GM23338 (cell line): Measurements from ENCODE around the gene POLR3E. TPM values are rescaled to one million over a fixed set of nuclear protein-coding genes. Genes with fewer than 3 reads are reported as not detected.

Experiments used
- ATAC-seq: fragments of 200-7000 bp; cut with Tn5 transposase; 3 replicates; pipeline ENCODE4 v1.9.1; 2020
- DNase-seq: peaks from one replicate; pipeline ENCODE4 v3.0.0-alpha.2; 2015; ENCODE audit warnings: low spot score
- H2AFZ ChIP-seq: fragments of 200-600 bp; sonication (generic); 2 replicates; pipeline ENCODE4 v1.8.0; 2016; ENCODE audit warnings: antibody characterized with exemption, mild to moderate bottlenecking, moderate library complexity
- H3F3A ChIP-seq: fragments of 200-600 bp; sonication (generic); replicated peaks from 2 replicates; pipeline ENCODE4 v1.8.0; 2017; ENCODE audit warnings: antibody characterized with exemption, mixed run types, low read depth
- H3K27ac ChIP-seq: fragments of 200-600 bp; sonication (generic); 2 replicates; pipeline ENCODE4 v1.6.1; 2016; ENCODE audit warnings: low read depth
- H3K27me3 ChIP-seq: fragments of 200-600 bp; sonication (generic); 2 replicates; pipeline ENCODE4 v1.8.0; 2016; ENCODE audit warnings: mild to moderate bottlenecking, mixed run types, moderate library complexity; ENCODE audit not compliant: insufficient read depth
- H3K36me3 ChIP-seq: fragments of 200-600 bp; sonication (generic); 2 replicates; pipeline ENCODE4 v1.8.0; 2016; ENCODE audit warnings: mild to moderate bottlenecking; ENCODE audit not compliant: insufficient read depth
- H3K4me1 ChIP-seq: fragments of 200-600 bp; sonication (generic); 2 replicates; pipeline ENCODE4 v1.8.0; 2016; ENCODE audit warnings: mild to moderate bottlenecking, moderate library complexity; ENCODE audit not compliant: insufficient read depth
- H3K4me2 ChIP-seq: fragments of 200-600 bp; sonication (generic); 2 replicates; pipeline ENCODE4 v1.7.1; 2017; ENCODE audit warnings: mixed run types
- H3K4me3 ChIP-seq: fragments of 200-600 bp; sonication (generic); 2 replicates; pipeline ENCODE4 v1.6.1; 2016; ENCODE audit warnings: mixed run types
- H3K79me2 ChIP-seq: fragments of 200-600 bp; sonication (generic); replicated peaks from 2 replicates; pipeline ENCODE4 v1.8.0; 2017; ENCODE audit warnings: mild to moderate bottlenecking; ENCODE audit not compliant: insufficient read depth
- H3K9me2 ChIP-seq: fragments of 200-600 bp; sonication (generic); 2 replicates; pipeline ENCODE4 v1.8.0; 2017; ENCODE audit not compliant: insufficient read depth
- H4K20me1 ChIP-seq: fragments of 200-600 bp; sonication (generic); replicated peaks from 2 replicates; pipeline ENCODE4 v1.8.0; 2017; ENCODE audit warnings: mild to moderate bottlenecking; ENCODE audit not compliant: insufficient read depth
- H3K27ac Mint-ChIP-seq: 2 replicates; pipeline ENCODE4 v1.8.0; 2020; ENCODE audit warnings: inconsistent platforms, mild to moderate bottlenecking, moderate library complexity, mixed read lengths
- H3K27me3 Mint-ChIP-seq: 3 replicates; pipeline ENCODE4 v1.8.0; 2022; ENCODE audit warnings: low read depth, mild to moderate bottlenecking, moderate library complexity, mixed read lengths, inconsistent platforms; ENCODE audit not compliant: insufficient read depth, poor library complexity
- H3K36me3 Mint-ChIP-seq: 3 replicates; pipeline ENCODE4 v1.8.0; 2021; ENCODE audit warnings: low read depth, mild to moderate bottlenecking, inconsistent platforms, moderate library complexity, mixed read lengths
- H3K4me1 Mint-ChIP-seq: 3 replicates; pipeline ENCODE4 v1.8.0; 2020; ENCODE audit warnings: mild to moderate bottlenecking, inconsistent platforms, mixed read lengths
- H3K4me3 Mint-ChIP-seq: 3 replicates; pipeline ENCODE4 v1.8.0; 2021; ENCODE audit warnings: moderate library complexity, mild to moderate bottlenecking, inconsistent platforms, mixed read lengths
- H3K9me3 Mint-ChIP-seq: 3 replicates; pipeline ENCODE4 v1.8.0; 2020; ENCODE audit warnings: moderate library complexity, mild to moderate bottlenecking, inconsistent platforms, mixed read lengths
- CREB1 ChIP-seq: fragments of 250-450 bp; sonication (Bioruptor Pico); IDR thresholded peaks from 2 replicates; pipeline ENCODE4 v1.5.0; 2020; ENCODE audit warnings: low read depth, mild to moderate bottlenecking, moderate library complexity
- EZH2 ChIP-seq: fragments of 200-600 bp; sonication (generic); IDR thresholded peaks from one replicate; pipeline ENCODE4 v1.8.0; 2017; ENCODE audit warnings: antibody characterized with exemption, mild to moderate bottlenecking, low read depth; ENCODE audit not compliant: unreplicated experiment
- EZH2phosphoT487 ChIP-seq: fragments of 200-600 bp; sonication (generic); IDR thresholded peaks from one replicate; pipeline ENCODE4 v1.8.1; 2018; ENCODE audit warnings: antibody characterized with exemption; ENCODE audit not compliant: unreplicated experiment
- JUNB ChIP-seq: IDR thresholded peaks from one replicate; pipeline ENCODE4 v1.6.1; 2016; ENCODE audit warnings: antibody characterized with exemption; ENCODE audit not compliant: unreplicated experiment
- NANOG ChIP-seq: IDR thresholded peaks from 2 replicates; pipeline ENCODE4 v1.6.1; 2016; ENCODE audit warnings: antibody characterized with exemption, borderline replicate concordance
- POLR2AphosphoS5 ChIP-seq: IDR thresholded peaks from 2 replicates; pipeline ENCODE4 v1.6.1; 2016; ENCODE audit warnings: antibody characterized with exemption, low read depth
- STAT1 ChIP-seq: IDR thresholded peaks from one replicate; pipeline ENCODE4 v1.6.1; 2016; ENCODE audit warnings: antibody characterized with exemption; ENCODE audit not compliant: unreplicated experiment
- ZNF114 ChIP-seq: fragments of 250-450 bp; sonication (Bioruptor Pico); IDR thresholded peaks from 2 replicates; pipeline ENCODE4 v1.5.0; 2020; ENCODE audit warnings: mild to moderate bottlenecking, moderate library complexity
- ZNF331 ChIP-seq: fragments of 250-450 bp; sonication (Bioruptor Pico); IDR thresholded peaks from 2 replicates; pipeline ENCODE4 v1.5.0; 2020; ENCODE audit warnings: low read depth, mild to moderate bottlenecking, moderate library complexity
- polyA plus RNA-seq: library from polyadenylated mRNA; unstranded; fragments of >200 nt; fragmentation: Nextera tagmentation; extraction: Ambion mirVana; gene quantifications from 2 replicates; pipeline ENCODE4 v1.2.1, GENCODE V29; 2016
- total RNA-seq: library from RNA; depleted of rRNA; stranded (reverse); fragments of >200 nt; shearing (Covaris generic); gene quantifications from 2 replicates; pipeline ENCODE4 v1.2.3, GENCODE V29; 2014
- TF ChIP-seq, protein P1 (sequence below): IDR thresholded peaks from one replicate; pipeline ENCODE4 v1.6.1; 2018; ENCODE audit warnings: antibody characterized with exemption; ENCODE audit not compliant: unreplicated experiment
- TF ChIP-seq, protein P2 (sequence below), 2 experiments: fragments of 200-600 bp in 1 of 2; sonication (generic) in 1 of 2; conservative IDR thresholded peaks; 2 replicates each; pipeline versions ENCODE4 v1.5.1 to v1.6.1; 2016 to 2017; ENCODE audit warnings: antibody characterized with exemption in 2 of 2, low read depth in 2 of 2, mild to moderate bottlenecking in 2 of 2, moderate library complexity in 1 of 2
- TF ChIP-seq, protein P3 (sequence below): IDR thresholded peaks from 2 replicates; pipeline ENCODE4 v1.6.1; 2016; ENCODE audit warnings: antibody characterized with exemption

POLR3E gene
- total and polyA plus RNA-seq, 2 experiments from 2014 or later, result 62.7 to 141 TPM

DNA sequence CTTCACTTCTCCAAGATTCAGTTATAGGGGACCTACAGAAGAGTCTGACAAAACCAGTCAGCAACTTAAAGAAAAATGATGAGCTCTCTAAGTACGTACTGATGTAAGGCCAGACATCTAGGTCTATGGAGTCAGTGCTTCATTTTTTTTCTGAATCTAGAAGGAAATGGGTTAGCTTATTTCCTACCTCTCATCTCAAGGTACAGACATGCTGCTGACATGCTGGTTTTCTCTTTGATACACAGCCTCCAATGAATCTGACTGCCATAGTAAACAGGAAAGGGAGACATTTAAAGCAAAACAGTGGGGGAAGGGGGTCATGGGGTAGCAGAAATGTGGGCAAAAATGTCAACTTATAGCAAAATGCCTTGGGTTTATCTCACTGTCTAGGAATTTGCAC lies 60.8 kb downstream of the POLR3E start:
- 0 out of 2 replicates have a peak, but pooled peaks cover 4% of the 10 kb centered on the region for H3F3A ChIP-seq
- no peaks in the 10 kb centered on the region for H4K20me1 ChIP-seq
- Mint-ChIP-seq H3K4me1 (peaks cover 43% of the 10 kb centered on the region), H3K9me3 (no peaks in the 10 kb centered on the region), H3K27ac (peak overlapping the region; percentile 78), H3K4me3 (no peak overlapping the region), H3K36me3 (peaks cover 21% of the 10 kb centered on the region), H3K27me3 (peaks cover 2% of the 10 kb centered on the region)
- H3K27me3 ChIP-seq, result no peaks in the 10 kb centered on the region
- peaks cover 4% of the 10 kb centered on the region for H3K36me3 ChIP-seq
- H3K4me3 ChIP-seq, result no peak overlapping the region
- H3K4me1 ChIP-seq, result peaks cover 48% of the 10 kb centered on the region
- DNase-seq (no peak), ATAC-seq (no peak)
- TF ChIP-seq JUNB (no peak), CREB1 (CRISPR knock-in tag) (no peak), ZNF114 (no peak), EZH2 (no peak), STAT1 (no peak)
- TF ChIP-seq, protein P1, sequence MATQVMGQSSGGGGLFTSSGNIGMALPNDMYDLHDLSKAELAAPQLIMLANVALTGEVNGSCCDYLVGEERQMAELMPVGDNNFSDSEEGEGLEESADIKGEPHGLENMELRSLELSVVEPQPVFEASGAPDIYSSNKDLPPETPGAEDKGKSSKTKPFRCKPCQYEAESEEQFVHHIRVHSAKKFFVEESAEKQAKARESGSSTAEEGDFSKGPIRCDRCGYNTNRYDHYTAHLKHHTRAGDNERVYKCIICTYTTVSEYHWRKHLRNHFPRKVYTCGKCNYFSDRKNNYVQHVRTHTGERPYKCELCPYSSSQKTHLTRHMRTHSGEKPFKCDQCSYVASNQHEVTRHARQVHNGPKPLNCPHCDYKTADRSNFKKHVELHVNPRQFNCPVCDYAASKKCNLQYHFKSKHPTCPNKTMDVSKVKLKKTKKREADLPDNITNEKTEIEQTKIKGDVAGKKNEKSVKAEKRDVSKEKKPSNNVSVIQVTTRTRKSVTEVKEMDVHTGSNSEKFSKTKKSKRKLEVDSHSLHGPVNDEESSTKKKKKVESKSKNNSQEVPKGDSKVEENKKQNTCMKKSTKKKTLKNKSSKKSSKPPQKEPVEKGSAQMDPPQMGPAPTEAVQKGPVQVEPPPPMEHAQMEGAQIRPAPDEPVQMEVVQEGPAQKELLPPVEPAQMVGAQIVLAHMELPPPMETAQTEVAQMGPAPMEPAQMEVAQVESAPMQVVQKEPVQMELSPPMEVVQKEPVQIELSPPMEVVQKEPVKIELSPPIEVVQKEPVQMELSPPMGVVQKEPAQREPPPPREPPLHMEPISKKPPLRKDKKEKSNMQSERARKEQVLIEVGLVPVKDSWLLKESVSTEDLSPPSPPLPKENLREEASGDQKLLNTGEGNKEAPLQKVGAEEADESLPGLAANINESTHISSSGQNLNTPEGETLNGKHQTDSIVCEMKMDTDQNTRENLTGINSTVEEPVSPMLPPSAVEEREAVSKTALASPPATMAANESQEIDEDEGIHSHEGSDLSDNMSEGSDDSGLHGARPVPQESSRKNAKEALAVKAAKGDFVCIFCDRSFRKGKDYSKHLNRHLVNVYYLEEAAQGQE, result no peak
- TF ChIP-seq, protein P2, sequence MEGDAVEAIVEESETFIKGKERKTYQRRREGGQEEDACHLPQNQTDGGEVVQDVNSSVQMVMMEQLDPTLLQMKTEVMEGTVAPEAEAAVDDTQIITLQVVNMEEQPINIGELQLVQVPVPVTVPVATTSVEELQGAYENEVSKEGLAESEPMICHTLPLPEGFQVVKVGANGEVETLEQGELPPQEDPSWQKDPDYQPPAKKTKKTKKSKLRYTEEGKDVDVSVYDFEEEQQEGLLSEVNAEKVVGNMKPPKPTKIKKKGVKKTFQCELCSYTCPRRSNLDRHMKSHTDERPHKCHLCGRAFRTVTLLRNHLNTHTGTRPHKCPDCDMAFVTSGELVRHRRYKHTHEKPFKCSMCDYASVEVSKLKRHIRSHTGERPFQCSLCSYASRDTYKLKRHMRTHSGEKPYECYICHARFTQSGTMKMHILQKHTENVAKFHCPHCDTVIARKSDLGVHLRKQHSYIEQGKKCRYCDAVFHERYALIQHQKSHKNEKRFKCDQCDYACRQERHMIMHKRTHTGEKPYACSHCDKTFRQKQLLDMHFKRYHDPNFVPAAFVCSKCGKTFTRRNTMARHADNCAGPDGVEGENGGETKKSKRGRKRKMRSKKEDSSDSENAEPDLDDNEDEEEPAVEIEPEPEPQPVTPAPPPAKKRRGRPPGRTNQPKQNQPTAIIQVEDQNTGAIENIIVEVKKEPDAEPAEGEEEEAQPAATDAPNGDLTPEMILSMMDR (conservative IDR thresholded peaks at IDR 0.05; ENCODE audit: low read depth in 2 of 2), result no peak
- TF ChIP-seq, protein P3, sequence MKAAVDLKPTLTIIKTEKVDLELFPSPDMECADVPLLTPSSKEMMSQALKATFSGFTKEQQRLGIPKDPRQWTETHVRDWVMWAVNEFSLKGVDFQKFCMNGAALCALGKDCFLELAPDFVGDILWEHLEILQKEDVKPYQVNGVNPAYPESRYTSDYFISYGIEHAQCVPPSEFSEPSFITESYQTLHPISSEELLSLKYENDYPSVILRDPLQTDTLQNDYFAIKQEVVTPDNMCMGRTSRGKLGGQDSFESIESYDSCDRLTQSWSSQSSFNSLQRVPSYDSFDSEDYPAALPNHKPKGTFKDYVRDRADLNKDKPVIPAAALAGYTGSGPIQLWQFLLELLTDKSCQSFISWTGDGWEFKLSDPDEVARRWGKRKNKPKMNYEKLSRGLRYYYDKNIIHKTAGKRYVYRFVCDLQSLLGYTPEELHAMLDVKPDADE, result no peak
- peaks cover 61% of the 10 kb centered on the region for H3K79me2 ChIP-seq
- 0 out of 2 replicates have a peak overlapping the region, but pooled peaks have one; percentile 2 for H3K4me2 ChIP-seq
- no peaks in the 10 kb centered on the region for H3K9me2 ChIP-seq
- no peak overlapping the region for H2AFZ ChIP-seq
- H3K27ac ChIP-seq, result peak overlapping the region; percentile 71; the same call in 1 of the 2 replicates

DNA sequence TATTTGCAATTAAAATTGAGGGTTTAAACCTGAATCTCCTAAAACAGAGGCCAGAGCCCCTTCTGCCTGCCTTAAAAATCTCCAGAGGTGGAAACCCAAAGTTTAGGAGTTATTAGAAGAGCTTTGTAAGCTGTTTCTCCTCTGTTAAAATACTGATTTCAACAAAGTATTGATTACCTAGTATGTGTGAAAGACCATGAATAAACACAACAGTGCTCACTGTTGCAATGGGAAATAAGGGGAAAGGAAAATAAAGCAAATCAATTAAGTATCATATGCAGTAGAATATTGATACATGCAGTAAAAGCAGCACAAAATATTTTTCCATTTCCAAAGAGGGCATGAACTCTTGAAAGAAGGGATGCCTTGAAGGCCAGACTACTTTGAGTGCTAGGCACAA lies 62.5 kb downstream of the POLR3E start:
- no peaks in the 10 kb centered on the region for H3K9me2 ChIP-seq
- no peak overlapping the region for H3K4me3 ChIP-seq
- no peaks in the 10 kb centered on the region for H4K20me1 ChIP-seq
- peak overlapping the region; percentile 76 for H3K27ac ChIP-seq
- Mint-ChIP-seq H3K27ac (0 out of 2 replicates have a peak overlapping the region, but pooled peaks have one; percentile 28), H3K36me3 (peaks cover 36% of the 10 kb centered on the region), H3K27me3 (peaks cover 2% of the 10 kb centered on the region), H3K4me1 (peaks cover 29% of the 10 kb centered on the region), H3K9me3 (no peaks in the 10 kb centered on the region), H3K4me3 (no peak overlapping the region)
- no peaks in the 10 kb centered on the region for H3K27me3 ChIP-seq
- no peak for ATAC-seq
- peaks cover 36% of the 10 kb centered on the region for H3K4me1 ChIP-seq
- peak overlapping the region; percentile 24 for H3K4me2 ChIP-seq
- H3K79me2 ChIP-seq, result peaks cover 63% of the 10 kb centered on the region
- H3F3A ChIP-seq, result 0 out of 2 replicates have a peak, but pooled peaks cover 4% of the 10 kb centered on the region
- DNase-seq, result no peak
- H2AFZ ChIP-seq, result no peak overlapping the region
- H3K36me3 ChIP-seq, result peaks cover 17% of the 10 kb centered on the region
- TF ChIP-seq ZNF114, result no peak
- TF ChIP-seq JUNB, result no peak
- TF ChIP-seq EZH2phosphoT487, result no peak
- TF ChIP-seq, protein P3, result no peak
- TF ChIP-seq POLR2AphosphoS5, result no peak
- TF ChIP-seq NANOG, result no peak
- TF ChIP-seq CREB1 (CRISPR knock-in tag), result no peak
- no peak for TF ChIP-seq ZNF331 (CRISPR knock-in tag)
- no peak for TF ChIP-seq STAT1
